ENCODE measurements around the gene GATA3.

Gene GATA3

GRCh38 chr10:8104721-8105120 is 50.2 kb downstream of the GATA3 start:
- no peak for DNase-seq

- DNase-seq, result no peak
Measured at GRCh38 chr10:8105932-8106331, 51.4 kb downstream of the GATA3 start.

- DNase-seq, result no peak
Measured at GRCh38 chr10:8112230-8112905, 57.9 kb downstream of the GATA3 start.

- DNase-seq, result no peak
Measured at GRCh38 chr10:8112942-8113442, 58.5 kb downstream of the GATA3 start.

- no peak for DNase-seq
Measured at GRCh38 chr10:8113616-8114015, 59.1 kb downstream of the GATA3 start.

- no peak for DNase-seq
Measured at GRCh38 chr10:8114741-8115617, 60.5 kb downstream of the GATA3 start.

GRCh38 chr10:8115618-8115980 is 61.1 kb downstream of the GATA3 start:
- DNase-seq, result no peak

- DNase-seq, result no peak
Measured at GRCh38 chr10:8116474-8116873, 62.0 kb downstream of the GATA3 start.

- no peak for DNase-seq
Measured at GRCh38 chr10:8116926-8117493, 62.5 kb downstream of the GATA3 start.

GRCh38 chr10:8121201-8121890 is 66.9 kb downstream of the GATA3 start:
- no peak for DNase-seq

- no peak for DNase-seq
Measured at GRCh38 chr10:8122611-8123369, 68.3 kb downstream of the GATA3 start.

- no peak for DNase-seq
Measured at GRCh38 chr10:8124436-8124835, 69.9 kb downstream of the GATA3 start.

Measured in CD4-positive, alpha-beta T cell treated with Interferon gamma for 1 hour (primary cell).